Neuronal stem cell (in vitro differentiated cells): Measurements from ENCODE around the gene PRR12.
A peak's percentile ranks its signal among the peaks of the same experiment; 100 is the strongest.
"Not testable (repeated sequence)": the region's sequence is repeated elsewhere in the genome, so short reads cannot be mapped to it uniquely, and the experiment has no call there.

ENCODE experiments used
- DNase-seq: peaks from one replicate; pipeline ENCODE4 v3.0.0-alpha.2; 2013; ENCODE audit warnings: low spot score
- H2AFZ ChIP-seq: one replicate; pipeline ENCODE4 v1.6.1; 2013; ENCODE audit warnings: mild to moderate bottlenecking, low read length, inconsistent platforms
- H2AK5ac ChIP-seq: 2 replicates; pipeline ENCODE4 v1.6.1; 2013; ENCODE audit warnings: low read depth, mild to moderate bottlenecking, inconsistent platforms, low read length, moderate library complexity, mixed read lengths
- H2BK120ac ChIP-seq: 2 replicates; pipeline ENCODE4 v1.6.1; 2013; ENCODE audit warnings: low read depth, mild to moderate bottlenecking, inconsistent platforms, low read length, moderate library complexity, mixed read lengths
- H2BK12ac ChIP-seq: one replicate; pipeline ENCODE4 v1.6.1; 2013; ENCODE audit warnings: low read length, inconsistent platforms
- H2BK15ac ChIP-seq: 2 replicates; pipeline ENCODE4 v1.6.1; 2013; ENCODE audit warnings: mild to moderate bottlenecking, low read length, inconsistent platforms, mixed read lengths
- H2BK5ac ChIP-seq: one replicate; pipeline ENCODE4 v1.6.1; 2013; ENCODE audit warnings: inconsistent platforms, mild to moderate bottlenecking, low read length, moderate library complexity
- H3K14ac ChIP-seq: one replicate; pipeline ENCODE4 v1.6.1; 2013; ENCODE audit warnings: low read length, inconsistent platforms
- H3K18ac ChIP-seq: 2 replicates; pipeline ENCODE4 v1.6.1; 2013; ENCODE audit warnings: low read length, inconsistent platforms
- H3K23ac ChIP-seq: 2 replicates; pipeline ENCODE4 v1.6.1; 2013; ENCODE audit warnings: low read depth, mild to moderate bottlenecking, mixed read lengths, low read length, inconsistent platforms; ENCODE audit not compliant: poor library complexity
- H3K27ac ChIP-seq: replicated peaks from 3 replicates; pipeline ENCODE4 v1.5.1; 2013; ENCODE audit warnings: low read length, inconsistent platforms
- H3K27me3 ChIP-seq, 3 experiments: 2 replicates each; pipeline ENCODE4 v1.6.1; 2013; ENCODE audit warnings: low read length in 3 of 3, mild to moderate bottlenecking in 2 of 3, inconsistent platforms in 1 of 3, low read depth in 1 of 3, mixed read lengths in 1 of 3, moderate library complexity in 1 of 3; ENCODE audit not compliant: control insufficient read depth in 3 of 3, insufficient read depth in 3 of 3
- H3K36me3 ChIP-seq, 2 donors: replicated peaks in 1 of 2; 2 replicates each; pipeline ENCODE4 v1.6.1; 2013; ENCODE audit warnings: low read length in 2 of 2; ENCODE audit not compliant: control insufficient read depth in 2 of 2, insufficient read depth in 2 of 2
- H3K4ac ChIP-seq: 2 replicates; pipeline ENCODE4 v1.6.1; 2013; ENCODE audit warnings: inconsistent platforms, mild to moderate bottlenecking, low read length, moderate library complexity
- H3K4me1 ChIP-seq, 2 donors: 1 replicate in 1 of 2; 2 replicates in 1 of 2; pipeline ENCODE4 v1.6.1; 2013; ENCODE audit warnings: low read length in 2 of 2, low read depth in 1 of 2; ENCODE audit not compliant: control insufficient read depth in 2 of 2, insufficient read depth in 1 of 2
- H3K4me2 ChIP-seq: one replicate; pipeline ENCODE4 v1.6.1; 2013; ENCODE audit warnings: mild to moderate bottlenecking, low read length, inconsistent platforms; ENCODE audit not compliant: insufficient read depth, poor library complexity, severe bottlenecking
- H3K4me3 ChIP-seq, 2 donors: 2 replicates each; pipeline ENCODE4 v1.5.1; 2013; ENCODE audit warnings: low read length in 2 of 2, mild to moderate bottlenecking in 2 of 2, inconsistent platforms in 1 of 2, moderate library complexity in 1 of 2
- H3K79me1 ChIP-seq: one replicate; pipeline ENCODE4 v1.6.1; 2013; ENCODE audit warnings: low read depth, mild to moderate bottlenecking, inconsistent platforms, low read length, moderate library complexity
- H3K9ac ChIP-seq: one replicate; pipeline ENCODE4 v1.6.1; 2013; ENCODE audit warnings: mild to moderate bottlenecking, low read depth, low read length, inconsistent platforms; ENCODE audit not compliant: poor library complexity
- H3K9me3 ChIP-seq, 2 donors: replicated peaks in 1 of 2; 2 replicates each; pipeline versions ENCODE3 to v1.6.1; 2013; ENCODE audit warnings: low read length in 2 of 2, mild to moderate bottlenecking in 2 of 2, inconsistent platforms in 1 of 2, low read depth in 1 of 2, mixed read lengths in 1 of 2, moderate library complexity in 1 of 2; ENCODE audit not compliant: control insufficient read depth in 2 of 2, insufficient read depth in 1 of 2
- H4K8ac ChIP-seq: one replicate; pipeline ENCODE4 v1.6.1; 2013; ENCODE audit warnings: low read depth, mild to moderate bottlenecking, inconsistent platforms, low read length, moderate library complexity
- H4K91ac ChIP-seq: one replicate; pipeline ENCODE4 v1.6.1; 2013; ENCODE audit warnings: low read length, low read depth, mild to moderate bottlenecking, inconsistent platforms; ENCODE audit not compliant: poor library complexity
- WGBS, 2 donors: extraction: QIAGEN DNeasy Blood & Tissue Kit; methylation state at CpG; one replicate each; pipeline ENCODE4 v1.1.7; 2013; ENCODE audit warnings: missing lambda C conversion rate in 2 of 2, mixed read lengths in 1 of 2; ENCODE audit not compliant: insufficient read length in 2 of 2, insufficient replicate concordance in 1 of 2; ENCODE audit errors: extremely low coverage in 2 of 2; 5-methylcytosine and 5-hydroxymethylcytosine counted together

The PRR12 gene

DNA sequence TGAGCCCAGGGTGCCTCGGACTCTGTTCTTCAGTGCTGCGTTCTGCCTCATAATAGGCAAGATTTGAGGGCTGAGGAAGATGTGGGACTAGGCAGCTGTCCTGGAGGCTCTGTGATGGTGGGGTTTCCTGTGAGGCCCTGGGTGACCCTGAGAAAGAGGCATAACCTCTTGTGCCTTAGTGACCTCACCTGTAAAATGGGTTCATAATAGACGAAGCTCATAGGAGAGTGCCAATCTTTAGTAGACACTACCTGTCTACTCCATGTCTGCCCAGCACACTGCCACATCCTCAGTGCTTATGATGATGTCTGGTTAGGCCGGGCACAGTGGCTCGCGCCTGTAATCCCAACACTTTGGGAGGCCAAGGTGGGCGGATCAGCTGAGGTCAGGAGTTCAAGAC lies 25.6 kb downstream of the PRR12 start:
- no peak overlapping the region for H3K18ac ChIP-seq
- peaks cover 9% of the 10 kb centered on the region for H3K79me1 ChIP-seq
- no peak overlapping the region for H3K27ac ChIP-seq
- no peak overlapping the region for H2BK5ac ChIP-seq
- no peak overlapping the region for H2AK5ac ChIP-seq
- H3K27me3 ChIP-seq, result no peaks in the 10 kb centered on the region
- H2BK12ac ChIP-seq, result no peak overlapping the region
- peaks cover 54 to 87% of the 10 kb centered on the region in 2 donors for H3K36me3 ChIP-seq
- H3K4me2 ChIP-seq, result no peak overlapping the region
- no peak overlapping the region for H3K14ac ChIP-seq
- no peak overlapping the region for H4K8ac ChIP-seq
- no peak overlapping the region for H4K91ac ChIP-seq
- no peak overlapping the region for H2BK15ac ChIP-seq
- no peak overlapping the region for H3K23ac ChIP-seq
- H3K4me1 ChIP-seq, result no peaks in the 10 kb centered on the region
- no peak for DNase-seq
- no peak overlapping the region for H3K9ac ChIP-seq
- no peak overlapping the region for H2AFZ ChIP-seq
- no peak overlapping the region for H3K4ac ChIP-seq
- H3K4me3 ChIP-seq, result no peak overlapping the region
- no peak overlapping the region for H2BK120ac ChIP-seq
- WGBS, 2 donors, result no CpG with 5 or more reads among the region's 7 CpGs
- H3K9me3 ChIP-seq, result peaks cover 0 to 2% of the 10 kb centered on the region in 2 donors

DNA sequence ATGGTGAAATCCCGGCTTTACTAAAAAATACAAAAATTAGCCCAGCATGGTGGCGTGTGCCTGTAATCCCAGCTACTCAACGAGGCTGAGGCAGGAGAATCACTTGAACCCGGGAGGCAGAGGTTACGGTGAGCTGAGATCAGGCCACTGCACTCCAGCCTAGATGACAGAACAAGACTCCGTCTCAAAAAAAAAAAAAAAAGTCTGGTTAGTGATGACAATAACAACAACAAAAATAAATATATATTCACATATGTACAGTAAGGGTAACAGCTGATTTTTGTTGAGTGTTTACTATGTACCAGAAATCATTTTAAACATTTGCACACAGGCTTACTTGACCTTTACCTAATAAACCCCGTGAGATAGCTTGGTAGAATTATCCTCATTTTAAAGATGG lies 26.0 kb downstream of the PRR12 start:
- Histone ChIP-seq H2AK5ac (no peak overlapping the region), H3K9ac (no peak overlapping the region), H2BK120ac (no peak overlapping the region), H3K9me3 (peaks cover 0 to 2% of the 10 kb centered on the region in 2 donors), H3K27me3 (no peaks in the 10 kb centered on the region), H3K79me1 (peaks cover 11% of the 10 kb centered on the region), H3K4me1 (no peaks in the 10 kb centered on the region), H3K18ac (no peak overlapping the region), H4K91ac (no peak overlapping the region), H3K4ac (no peak overlapping the region), H3K4me2 (no peak overlapping the region), H4K8ac (no peak overlapping the region), H3K4me3 (no peak overlapping the region), H2BK12ac (no peak overlapping the region), H3K14ac (no peak overlapping the region), H2BK5ac (no peak overlapping the region), H2BK15ac (no peak overlapping the region), H3K23ac (no peak overlapping the region), H2AFZ (no peak overlapping the region), H3K27ac (no peak overlapping the region), H3K36me3 (peaks cover 58 to 91% of the 10 kb centered on the region in 2 donors)
- WGBS, 2 donors, result no CpG with 5 or more reads among the region's 7 CpGs
- DNase-seq, result no peak

DNA sequence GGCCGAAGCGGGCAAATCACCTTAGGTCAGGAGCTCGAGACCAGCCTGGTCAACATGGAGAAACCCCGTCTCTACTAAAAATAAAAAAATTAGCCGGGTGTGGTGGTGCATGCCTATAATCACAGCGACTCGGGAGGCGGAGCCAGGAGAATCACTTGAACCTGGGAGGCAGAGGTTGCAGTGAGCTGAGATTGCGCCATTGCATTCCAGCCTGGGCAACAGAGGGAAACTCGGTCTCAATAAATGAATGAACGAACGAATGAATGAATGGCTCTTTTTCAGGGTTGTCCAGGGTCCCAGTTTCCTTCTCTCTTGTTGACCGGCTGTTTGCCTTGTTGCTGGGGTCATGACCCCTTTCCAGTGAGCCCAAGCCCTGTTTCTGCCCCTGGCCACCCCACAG lies 26.9 kb downstream of the PRR12 start:
- peaks cover 11% of the 10 kb centered on the region for H3K79me1 ChIP-seq
- not testable (repeated sequence) for H2BK15ac ChIP-seq, DNase-seq, H3K23ac ChIP-seq, H3K4me3 ChIP-seq, H3K27me3 ChIP-seq, H4K91ac ChIP-seq, H3K9ac ChIP-seq, H2AK5ac ChIP-seq, H2AFZ ChIP-seq, H4K8ac ChIP-seq, H2BK5ac ChIP-seq, H3K4me2 ChIP-seq, H3K4me1 ChIP-seq, H2BK12ac ChIP-seq, H3K14ac ChIP-seq, H3K4ac ChIP-seq, H3K27ac ChIP-seq, H2BK120ac ChIP-seq, H3K18ac ChIP-seq, H3K9me3 ChIP-seq
- peaks cover 57 to 88% of the 10 kb centered on the region in 2 donors for H3K36me3 ChIP-seq
- WGBS, 2 donors, result no CpG with 5 or more reads among the region's 13 CpGs

DNA sequence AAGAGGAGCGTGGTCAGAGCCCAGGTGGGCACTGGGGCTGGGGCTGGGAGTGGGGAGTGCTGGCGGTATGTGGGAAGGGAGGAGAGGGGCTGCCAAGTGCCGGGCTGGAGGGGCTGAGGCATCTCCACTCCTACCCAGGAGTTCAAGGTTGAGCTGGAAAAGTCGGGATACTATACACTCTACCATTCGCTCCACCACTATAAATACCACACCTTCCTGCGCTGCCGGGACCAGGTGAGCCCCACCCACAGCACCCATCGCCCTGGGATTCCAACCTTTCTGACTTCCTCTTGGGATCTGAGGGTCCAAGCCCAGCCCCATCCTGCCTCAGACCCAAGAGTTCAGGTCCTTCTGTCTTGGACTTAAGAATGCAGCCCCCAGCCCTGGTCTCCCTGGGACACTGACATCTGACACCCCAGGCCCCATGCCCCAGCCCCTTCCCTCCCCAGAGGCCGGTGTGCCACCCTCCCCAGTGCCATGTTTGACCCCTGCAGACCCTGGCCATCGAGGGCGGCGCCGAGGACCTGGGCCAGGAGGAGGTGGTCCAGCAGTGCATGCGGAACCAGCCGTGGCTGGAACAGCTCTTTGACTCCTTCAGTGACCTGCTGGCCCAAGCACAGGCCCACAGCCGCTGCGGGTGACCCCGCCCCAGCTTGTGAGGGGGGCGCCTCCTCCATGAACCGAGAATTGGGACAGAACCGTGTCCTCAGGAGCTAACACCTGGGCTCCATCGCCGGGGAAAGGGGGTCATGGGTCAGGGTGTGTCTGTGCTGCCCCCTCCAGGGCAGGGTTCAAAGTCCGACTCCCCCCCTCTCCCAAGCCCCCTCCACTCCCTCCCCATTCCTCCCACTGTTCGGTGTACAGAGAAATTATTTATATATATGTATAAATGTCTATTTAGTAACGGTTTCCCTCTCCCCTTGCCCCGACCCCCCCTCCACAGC lies 34.3 kb downstream of the PRR12 start:
- H2BK120ac ChIP-seq, result no peak overlapping the region
- no peaks in the 10 kb centered on the region for H3K9me3 ChIP-seq
- H3K9ac ChIP-seq, result no peak overlapping the region
- no peak for DNase-seq
- WGBS, 2 donors, result no CpG with 5 or more reads among the region's 27 CpGs
- H2AK5ac ChIP-seq, result no peak overlapping the region
- H4K8ac ChIP-seq, result peak overlapping the region; percentile 43
- H3K18ac ChIP-seq, result peak overlapping the region; percentile 17
- no peak overlapping the region for H2BK5ac ChIP-seq
- H3K23ac ChIP-seq, result no peak overlapping the region
- H2BK15ac ChIP-seq, result no peak overlapping the region
- no peak overlapping the region for H2BK12ac ChIP-seq
- H3K4me2 ChIP-seq, result peak overlapping the region; percentile 18
- H3K4ac ChIP-seq, result no peak overlapping the region
- no peak overlapping the region for H4K91ac ChIP-seq
- peaks cover 6% of the 10 kb centered on the region for H3K79me1 ChIP-seq
- no peak overlapping the region for H2AFZ ChIP-seq
- peaks cover 28 to 75% of the 10 kb centered on the region in 2 donors for H3K36me3 ChIP-seq
- no peak overlapping the region for H3K4me3 ChIP-seq
- no peaks in the 10 kb centered on the region for H3K27me3 ChIP-seq
- no peak overlapping the region for H3K14ac ChIP-seq
- no peaks in the 10 kb centered on the region for H3K4me1 ChIP-seq
- H3K27ac ChIP-seq, result no peak overlapping the region
